Activated CD8-positive, alpha-beta T cell treated with anti-CD3 and anti-CD28 coated beads for 36 hours (primary cell): ENCODE data around the gene SPATA13. TPM values are rescaled to one million over a fixed set of nuclear protein-coding genes. Genes with fewer than 3 reads are reported as not detected.
"Not testable (repeated sequence)": the region's sequence is repeated elsewhere in the genome, so short reads cannot be mapped to it uniquely, and the experiment has no call there.

Source experiments
- ATAC-seq: fragments of 200-7000 bp; cut with Tn5 transposase; one replicate; pipeline ENCODE4 v1.10.0; 2021; ENCODE audit warnings: mild to moderate bottlenecking, moderate library complexity
- CTCF ChIA-PET: fragments of 350-600 bp; sonication (Branson Sonifier 250); formaldehyde crosslinking; loops from one replicate; lab custom pipeline; 2021; ENCODE audit warnings: antibody characterized with exemption; lab: Charles Lee
- POLR2A ChIA-PET: fragments of 350-600 bp; sonication (Branson Sonifier 250); formaldehyde crosslinking; loops from one replicate; lab custom pipeline; 2021; ENCODE audit warnings: antibody characterized with exemption; lab: Charles Lee
- DNase-seq: peaks from one replicate; pipeline ENCODE4 v3.0.0-alpha.2; 2020
- H3K27ac Mint-ChIP-seq: one replicate; pipeline ENCODE4 v1.8.0; 2021; ENCODE audit warnings: mild to moderate bottlenecking, mixed read lengths
- H3K27me3 Mint-ChIP-seq: one replicate; pipeline ENCODE4 v1.8.0; 2021; ENCODE audit warnings: mixed read lengths
- H3K36me3 Mint-ChIP-seq: one replicate; pipeline ENCODE4 v1.8.0; 2021; ENCODE audit warnings: low read depth, mixed read lengths
- H3K4me1 Mint-ChIP-seq: one replicate; pipeline ENCODE4 v1.8.0; 2021; ENCODE audit warnings: low read depth, mixed read lengths
- H3K4me3 Mint-ChIP-seq: one replicate; pipeline ENCODE4 v1.8.0; 2021; ENCODE audit warnings: mild to moderate bottlenecking, moderate library complexity, mixed read lengths
- H3K9me3 Mint-ChIP-seq: one replicate; pipeline ENCODE4 v1.8.0; 2021; ENCODE audit warnings: mixed read lengths
- CTCF ChIP-seq: fragments of 200-600 bp; IDR thresholded peaks from one replicate; pipeline ENCODE4 v1.8.0; 2022; ENCODE audit warnings: antibody characterized with exemption, mild to moderate bottlenecking
- intact Hi-C: fragments of 100-400 bp; cut with micrococcal nuclease; formaldehyde crosslinking; loops from one replicate; pipeline ENCODE4 v1.10.0; 2022
- total RNA-seq, 2 experiments: library from RNA; stranded (reverse); gene quantifications; one replicate each; pipeline ENCODE4 v1.2.3, GENCODE V29; 2021

Gene SPATA13
- total RNA-seq, 2 experiments from 2014 or later: 47.0 to 47.4 TPM

GRCh38 chr13:24215732-24216131, 55.2 kb downstream of the SPATA13 start:
- H3K9me3 Mint-ChIP-seq: no peaks in the 10 kb centered on the region
- ChIA-PET CTCF (interaction anchor here (1.1 to 6.8 kb wide), 5 partner anchors 12 to 195 kb away, joined by 5 to 58 read pairs (median 6); partner anchors contain the start of gene SPATA13), POLR2A (interaction anchor here (0.6 to 1.1 kb wide), 3 partner anchors 10 to 426 kb away, joined by 3 to 4 read pairs (median 3); no protein-coding TSS in a partner anchor)
- TF ChIP-seq CTCF: no peak
- H3K27me3 Mint-ChIP-seq: no peaks in the 10 kb centered on the region
- no peak overlapping the region for H3K4me3 Mint-ChIP-seq
- H3K4me1 Mint-ChIP-seq: peaks cover 34% of the 10 kb centered on the region
- no peak for DNase-seq
- H3K36me3 Mint-ChIP-seq: peaks cover 3% of the 10 kb centered on the region
- H3K27ac Mint-ChIP-seq: no peak overlapping the region
- ATAC-seq: no peak
- intact Hi-C loops: loop anchor here (5.0 kb wide), 1 partner anchor 43 kb away; no protein-coding TSS in a partner anchor

- no peaks in the 10 kb centered on the region for H3K9me3 Mint-ChIP-seq
- ChIA-PET POLR2A (interaction anchor here (0.9 kb wide), 1 partner anchor 22 kb away, joined by 4 read pairs; no protein-coding TSS in a partner anchor), CTCF (interaction anchor here (1.1 to 6.8 kb wide), 5 partner anchors 12 to 196 kb away, joined by 5 to 58 read pairs (median 6); partner anchors contain the start of gene SPATA13)
- H3K27me3 Mint-ChIP-seq: no peaks in the 10 kb centered on the region
- ATAC-seq: no peak
- no peak overlapping the region for H3K4me3 Mint-ChIP-seq
- intact Hi-C loops: loop anchor here (5.0 kb wide), 1 partner anchor 44 kb away; no protein-coding TSS in a partner anchor
- TF ChIP-seq CTCF: no peak
- DNase-seq: no peak
- peaks cover 34% of the 10 kb centered on the region for H3K4me1 Mint-ChIP-seq
- peaks cover 3% of the 10 kb centered on the region for H3K36me3 Mint-ChIP-seq
- H3K27ac Mint-ChIP-seq: no peak overlapping the region
Observed at GRCh38 chr13:24216176-24216575, 55.7 kb downstream of the SPATA13 start.

- not testable (repeated sequence) for H3K27ac Mint-ChIP-seq, H3K36me3 Mint-ChIP-seq
- POLR2A ChIA-PET: interaction anchor here (0.6 to 0.9 kb wide), 2 partner anchors 23 to 775 kb away, joined by 3 to 4 read pairs; no protein-coding TSS in a partner anchor
Observed at GRCh38 chr13:24216779-24217178, 56.3 kb downstream of the SPATA13 start.

GRCh38 chr13:24217601-24218281, 57.2 kb downstream of the SPATA13 start:
- Mint-ChIP-seq H3K36me3 (peaks cover 3% of the 10 kb centered on the region), H3K27me3 (no peaks in the 10 kb centered on the region), H3K4me1 (peaks cover 34% of the 10 kb centered on the region), H3K27ac (no peak overlapping the region), H3K9me3 (no peaks in the 10 kb centered on the region), H3K4me3 (no peak overlapping the region)
- DNase-seq (no peak), ATAC-seq (no peak)
- ChIA-PET CTCF (interaction anchor here (1.4 to 6.8 kb wide), 6 partner anchors 11 to 197 kb away, joined by 4 to 58 read pairs (median 18); partner anchors contain the start of gene SPATA13), POLR2A (interaction anchor here (0.6 to 1.5 kb wide), 3 partner anchors 54 to 776 kb away, joined by 3 to 4 read pairs (median 3); no protein-coding TSS in a partner anchor)
- no peak for TF ChIP-seq CTCF
- intact Hi-C loops: loop anchor here (5.0 kb wide), 1 partner anchor 45 kb away; no protein-coding TSS in a partner anchor

More at GRCh38 chr13:24216779-24217178, 56.3 kb downstream of the SPATA13 start:
- H3K9me3 Mint-ChIP-seq, DNase-seq, ATAC-seq, H3K4me3 Mint-ChIP-seq, H3K27me3 Mint-ChIP-seq: not testable (repeated sequence)
- CTCF ChIA-PET: interaction anchor here (1.4 to 6.8 kb wide), 4 partner anchors 12 to 196 kb away, joined by 4 to 58 read pairs (median 38); partner anchors contain the start of gene SPATA13
- H3K4me1 Mint-ChIP-seq: peaks cover 34% of the 10 kb centered on the region
- intact Hi-C loops: loop anchor here (5.0 kb wide), 1 partner anchor 44 kb away; no protein-coding TSS in a partner anchor

GRCh38 chr13:24218338-24218737, 57.8 kb downstream of the SPATA13 start:
- ATAC-seq: no peak
- Mint-ChIP-seq H3K36me3 (peaks cover 3% of the 10 kb centered on the region), H3K9me3 (no peaks in the 10 kb centered on the region), H3K4me1 (peaks cover 34% of the 10 kb centered on the region), H3K4me3 (no peak overlapping the region), H3K27me3 (no peaks in the 10 kb centered on the region), H3K27ac (no peak overlapping the region)
- CTCF ChIA-PET: interaction anchor here (1.3 to 6.8 kb wide), 11 partner anchors 10 to 297 kb away, joined by 4 to 58 read pairs (median 8); partner anchors contain the start of gene SPATA13
- POLR2A ChIA-PET: interaction anchor here (1.1 to 1.5 kb wide), 3 partner anchors 55 to 62 kb away, joined by 3 to 4 read pairs (median 4); no protein-coding TSS in a partner anchor
- intact Hi-C loops: loop anchor here (5.0 kb wide), 1 partner anchor 46 kb away; no protein-coding TSS in a partner anchor
- DNase-seq: no peak
- no peak for TF ChIP-seq CTCF
